ENCODE data around the gene KCNMB4.

KCNMB4 gene

DNA sequence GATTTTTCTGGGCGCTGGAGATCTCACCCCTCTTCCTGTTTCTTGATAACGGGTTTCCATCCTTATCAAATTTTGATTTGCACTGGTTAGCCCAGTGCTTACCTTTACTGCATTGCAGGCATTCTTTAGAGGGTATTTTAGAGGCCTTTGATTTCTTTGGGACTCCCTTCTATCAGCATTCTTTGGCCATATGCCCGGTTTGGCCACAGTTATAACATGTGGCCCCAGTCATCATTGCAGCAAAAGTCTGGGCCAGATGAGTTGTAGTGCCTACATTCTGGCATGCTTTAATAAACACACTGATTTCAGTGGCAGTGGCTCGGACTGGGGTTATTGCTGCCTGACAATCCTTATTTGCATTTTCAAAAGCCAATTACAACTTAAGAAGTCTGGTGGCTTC is 82.3 kb downstream of the KCNMB4 start:
- DNase-seq, result no peak

DNA sequence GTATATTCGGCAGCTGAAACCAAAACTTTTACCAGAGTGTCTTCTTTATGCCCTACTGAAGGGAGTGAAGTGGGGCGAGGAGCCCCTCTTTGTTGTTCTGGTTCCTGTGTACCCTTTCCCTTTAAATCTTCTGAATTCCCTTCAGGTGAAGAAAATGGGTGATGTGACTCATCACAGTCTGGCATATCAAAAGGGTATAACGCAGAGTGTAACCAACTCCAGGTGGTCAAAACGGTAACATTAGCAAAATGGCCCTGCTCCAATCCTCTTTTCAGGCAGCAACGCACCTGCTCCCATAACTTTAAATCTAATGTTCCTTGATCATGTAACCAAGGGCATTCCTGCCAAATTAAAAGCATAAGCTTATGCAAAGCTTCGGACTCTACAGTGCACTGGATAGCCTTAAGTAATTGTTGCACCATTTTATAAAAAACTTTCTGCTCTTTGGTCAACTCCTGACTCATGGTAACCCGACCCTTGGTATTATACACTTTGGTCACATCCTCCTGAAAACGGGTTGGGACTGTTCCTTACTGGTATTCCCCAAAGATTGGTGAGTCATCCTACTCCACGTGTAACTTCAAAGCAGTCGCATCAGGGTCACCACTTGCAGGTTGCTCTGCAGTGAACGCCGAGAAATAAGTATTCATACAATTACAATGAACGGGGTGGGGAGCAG is 83.1 kb downstream of the KCNMB4 start:
- DNase-seq, result no peak

DNA sequence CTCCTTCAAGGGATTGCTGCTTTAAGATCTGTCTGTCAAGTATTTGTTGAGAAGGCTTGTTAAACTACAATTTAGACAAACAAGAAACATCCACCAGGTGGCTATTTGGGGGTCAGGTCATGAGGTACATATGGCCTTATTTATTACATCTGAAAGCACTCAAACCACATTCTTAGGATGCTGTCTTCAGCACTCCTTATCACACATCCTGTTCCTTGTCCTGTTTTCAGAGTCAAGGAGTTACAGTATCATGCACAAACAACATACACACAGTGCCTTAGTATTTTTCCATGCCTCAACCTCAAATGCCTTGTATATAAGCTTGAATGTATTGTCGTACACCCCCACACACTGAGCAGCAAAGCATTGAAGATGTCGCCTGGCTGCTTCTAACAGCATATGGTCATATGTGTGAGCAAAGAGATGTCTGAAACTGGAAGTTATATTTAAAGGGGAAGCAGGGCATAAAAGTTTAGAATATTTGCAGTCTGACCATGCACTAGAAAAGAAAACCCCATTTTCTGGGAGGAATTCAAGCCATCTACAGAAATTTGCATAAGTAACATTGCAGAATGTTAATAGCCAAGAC is 83.8 kb downstream of the KCNMB4 start:
- no peak for DNase-seq

DNA sequence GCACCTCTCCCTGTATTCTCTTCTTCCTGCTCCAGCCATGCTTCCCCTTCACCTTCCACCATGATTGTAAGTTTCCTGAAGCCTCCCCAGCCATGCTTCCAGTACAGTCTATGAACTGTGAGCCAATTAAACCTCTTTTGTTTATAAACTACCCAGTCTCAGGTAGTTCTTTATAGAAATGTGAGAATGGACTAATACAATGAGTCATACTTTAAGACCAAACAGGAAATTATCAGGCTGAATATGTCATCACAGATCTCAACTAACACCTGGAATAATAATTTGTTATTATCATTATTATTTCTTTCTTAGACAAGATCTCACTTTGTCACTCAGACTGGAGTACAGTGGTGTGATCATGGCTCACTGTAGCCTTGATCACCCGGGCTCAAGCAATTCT is 85.4 kb downstream of the KCNMB4 start:
- no peak for DNase-seq

DNA sequence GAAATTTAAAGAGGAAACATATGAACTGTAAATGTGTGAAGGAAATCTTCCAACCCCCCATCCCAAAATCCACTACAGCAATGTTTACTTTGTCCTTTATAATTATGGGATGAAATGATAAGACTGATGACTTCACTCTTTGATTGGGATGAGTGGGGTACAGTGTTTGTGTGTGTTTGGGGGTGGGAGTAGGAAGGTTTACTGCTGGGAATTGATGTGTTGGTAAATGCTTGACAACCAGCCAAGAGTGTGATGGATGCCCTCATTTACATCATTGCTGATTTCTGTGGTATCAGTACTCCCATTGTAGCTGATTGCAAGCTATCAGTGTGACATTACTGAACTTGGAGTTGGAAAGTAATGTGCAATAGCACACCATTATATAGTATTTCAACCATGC is 90.9 kb downstream of the KCNMB4 start:
- DNase-seq, result no peak

DNA sequence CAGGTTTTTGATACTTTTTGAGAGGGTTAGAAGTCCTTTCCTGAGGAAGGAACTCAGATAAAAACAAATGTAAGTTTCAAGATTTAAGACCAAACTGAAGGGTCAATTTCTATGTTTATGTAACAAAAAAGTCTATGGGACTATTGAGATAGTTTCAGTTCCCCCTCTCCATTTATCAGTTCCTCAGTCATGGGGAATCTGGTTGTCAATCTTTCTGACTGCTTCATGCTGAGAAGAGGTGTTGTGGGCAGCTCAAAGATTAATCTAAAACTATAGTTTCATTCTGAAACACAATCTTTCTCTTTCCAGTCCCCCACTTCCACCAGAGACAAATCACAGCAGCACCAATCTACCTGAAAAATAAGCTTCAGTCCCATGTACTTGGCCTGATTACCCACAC is 93.7 kb downstream of the KCNMB4 start:
- no peak for DNase-seq

DNA sequence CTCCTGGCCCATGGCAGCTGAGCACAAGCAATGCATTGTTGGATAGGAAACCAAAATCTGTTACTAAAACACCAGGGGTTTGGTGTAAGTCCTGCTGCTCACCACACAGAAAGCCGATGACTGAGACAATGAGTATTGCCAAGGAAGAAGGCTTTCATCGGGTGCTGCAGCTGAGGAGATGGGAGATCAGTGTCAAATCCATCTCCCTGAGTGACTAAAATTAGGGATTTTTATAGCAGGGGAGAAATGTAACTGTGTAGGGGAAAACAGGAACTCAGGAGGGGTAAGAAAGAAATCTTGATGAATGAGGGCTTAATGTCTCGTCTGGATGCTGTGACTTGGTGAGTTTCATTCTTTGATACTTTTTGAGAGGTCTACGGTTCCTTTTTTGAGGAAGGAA is 97.9 kb downstream of the KCNMB4 start:
- no peak for DNase-seq

DNA sequence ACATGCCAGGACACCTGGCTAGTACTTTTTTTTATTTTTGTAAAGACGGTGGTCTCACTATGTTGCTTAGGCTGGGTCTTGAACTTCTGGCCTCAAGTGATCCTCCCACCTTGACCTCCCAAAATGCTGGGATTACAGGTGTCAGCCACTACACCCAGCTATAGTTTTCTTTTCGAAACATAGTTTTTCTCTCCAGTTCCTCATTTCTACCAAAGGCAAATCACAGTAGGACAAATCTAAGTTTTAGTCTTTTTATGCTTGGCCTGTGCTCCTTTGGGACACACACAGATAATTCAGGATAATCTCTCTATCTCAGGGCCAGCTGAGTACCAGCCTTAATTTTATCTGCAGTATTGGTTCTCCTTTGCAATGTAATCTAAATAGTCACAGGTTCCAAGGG is 100.7 kb downstream of the KCNMB4 start:
- no peak for DNase-seq

DNA sequence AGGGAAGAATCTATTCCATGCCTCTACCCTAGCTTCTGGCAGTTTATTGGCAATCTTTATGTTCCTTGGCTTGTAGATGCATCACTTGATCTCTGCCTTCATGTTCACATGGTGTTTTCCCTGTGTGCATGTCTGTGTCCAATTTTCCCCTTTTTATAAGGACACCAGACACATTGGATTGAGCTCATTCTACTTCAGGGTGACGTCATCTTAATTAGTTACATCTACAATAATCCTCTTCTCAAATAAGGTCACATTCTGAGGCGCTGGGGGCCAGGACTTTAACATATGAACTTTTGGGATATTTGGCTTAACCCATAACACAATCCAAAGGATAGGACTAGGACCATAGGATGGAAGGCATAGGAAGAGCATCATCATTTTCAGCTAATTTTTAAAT is 101.4 kb downstream of the KCNMB4 start:
- no peak for DNase-seq

DNA sequence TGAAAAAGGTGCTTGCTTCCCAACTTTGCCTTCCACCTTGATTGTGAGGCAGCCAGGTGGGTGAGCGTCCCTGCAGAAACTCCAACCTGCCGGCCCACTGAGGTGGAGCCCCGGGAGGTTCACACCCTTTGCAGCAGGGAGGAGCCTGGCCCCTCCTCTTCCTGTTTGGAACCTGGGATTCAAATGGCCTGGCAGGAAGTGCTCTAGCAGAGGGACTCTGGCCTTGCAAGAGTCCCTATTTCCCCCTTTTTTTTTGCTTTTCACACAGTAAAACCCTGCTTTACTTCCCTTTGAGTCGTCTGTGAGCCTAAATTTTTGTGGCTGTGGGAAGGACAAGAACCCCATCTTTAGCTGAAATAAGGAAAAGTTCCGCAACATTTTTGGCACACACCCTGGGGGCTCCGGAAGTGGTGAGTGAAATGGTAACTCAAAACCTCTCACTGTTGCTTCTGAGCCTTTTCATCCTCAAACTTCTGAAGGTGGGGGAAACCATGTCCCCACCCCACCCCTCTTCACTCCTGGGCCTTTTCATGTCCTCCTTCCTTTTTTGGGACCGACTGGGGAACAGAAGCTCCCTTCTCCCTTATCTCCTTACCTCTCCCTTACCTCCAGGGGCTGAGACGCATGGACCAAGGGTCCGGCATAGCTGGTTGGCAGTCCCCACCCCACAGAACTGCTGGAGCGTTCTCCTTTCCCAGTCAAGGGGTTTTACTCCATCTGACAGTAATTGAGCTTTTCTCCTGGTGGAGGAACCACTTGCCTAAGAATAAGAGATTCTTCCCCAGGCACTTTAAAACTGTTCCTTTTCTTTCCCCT is 102.0 kb downstream of the KCNMB4 start:
- DNase-seq, result no peak

DNA sequence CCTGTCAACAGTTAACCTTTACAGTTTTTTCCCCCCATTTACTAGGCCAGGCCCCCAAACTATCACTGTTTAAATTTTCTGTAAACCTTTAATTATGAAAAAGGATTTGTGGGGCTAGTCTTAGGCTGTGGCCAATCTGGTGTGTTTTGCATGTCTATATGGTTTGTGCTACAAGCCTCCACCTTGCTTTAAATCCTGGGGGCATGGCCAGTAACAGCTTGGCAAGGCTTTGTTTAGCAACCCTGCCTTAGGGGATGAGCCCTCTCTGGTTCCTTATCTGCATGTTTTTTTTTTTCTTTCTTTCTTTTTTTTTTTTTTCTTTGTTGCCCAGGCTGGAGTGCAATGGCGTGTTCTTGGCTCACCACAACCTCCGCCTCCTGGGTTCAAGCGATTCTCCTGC is 102.7 kb downstream of the KCNMB4 start:
- no peak for DNase-seq

DNA sequence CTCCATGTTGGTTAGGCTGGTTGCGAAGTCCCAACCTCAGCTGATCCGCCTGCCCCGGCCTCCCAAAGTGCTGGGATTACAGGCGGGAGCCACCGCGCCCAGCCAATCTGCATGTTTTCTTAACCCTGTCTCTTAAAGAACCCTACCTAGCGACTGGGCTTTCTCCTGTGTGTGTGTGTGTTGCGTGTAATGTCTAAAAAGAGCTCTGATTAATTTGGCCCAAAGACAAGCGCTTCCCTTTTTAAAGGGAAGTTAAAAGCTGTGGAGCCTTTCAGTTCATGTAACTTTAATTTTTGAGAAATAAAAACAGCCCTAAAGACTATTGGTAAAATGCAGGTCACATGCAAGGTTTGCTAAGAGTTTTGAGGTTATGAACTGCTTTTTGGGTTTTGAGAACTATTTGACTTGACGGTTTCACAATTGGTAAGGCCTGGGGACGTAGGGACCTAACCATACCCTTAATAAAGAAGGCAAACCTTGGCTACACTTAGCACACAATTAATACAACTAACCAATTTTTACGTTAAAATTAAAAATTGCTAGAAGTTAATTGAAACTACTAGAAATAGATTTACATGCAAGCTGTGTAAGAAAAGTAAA is 103.2 kb downstream of the KCNMB4 start:
- no peak for DNase-seq

DNA sequence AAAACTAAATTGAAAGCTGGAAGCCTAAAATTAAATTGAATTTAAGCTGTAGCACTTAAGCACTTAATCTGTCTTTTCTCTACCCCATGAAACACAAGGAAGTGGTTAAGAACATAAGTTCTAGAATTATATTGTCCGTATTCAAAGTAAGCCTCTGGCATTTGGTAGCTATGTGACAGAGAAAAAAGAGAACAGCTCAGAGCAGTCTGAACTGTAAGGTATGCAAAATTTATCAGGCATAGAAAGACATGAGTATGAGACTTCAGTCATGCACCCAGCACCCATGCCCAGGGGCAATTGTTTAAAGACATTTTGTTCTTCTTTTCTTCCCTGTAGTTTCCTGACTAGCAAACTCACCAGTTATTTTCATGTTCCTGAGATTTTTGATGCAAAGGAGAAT is 116.7 kb downstream of the KCNMB4 start:
- no peak for DNase-seq

All from activated naive CD4-positive, alpha-beta T cell treated with Interleukin-2 at 50 U/mL for 16 hours (primary cell).